Sigmoid colon (tissue), 4 donors: Measurements from ENCODE around the gene SLC25A13.
"Not testable (repeated sequence)": the region's sequence is repeated elsewhere in the genome, so short reads cannot be mapped to it uniquely, and the experiment has no call there.

ENCODE experiments used
- CTCF ChIP-seq, 4 experiments: fragments of 450-650 bp in 3 of 4; fragments of 200-600 bp in 1 of 4; IDR thresholded peaks; one replicate each; pipeline ENCODE4 v1.5.1; 2016 to 2019; ENCODE audit warnings: antibody characterized with exemption in 4 of 4, mild to moderate bottlenecking in 3 of 4, moderate library complexity in 2 of 4
- EP300 ChIP-seq, 4 donors: sonication (generic); formaldehyde crosslinking; IDR thresholded peaks; one replicate each; pipeline ENCODE4 v1.6.1; 2017; ENCODE audit warnings: antibody characterized with exemption in 4 of 4
- POLR2A ChIP-seq, 2 donors: fragments of 450-650 bp; IDR thresholded peaks; one replicate each; pipeline ENCODE4 v1.6.1; 2016; ENCODE audit warnings: antibody characterized with exemption in 2 of 2, mild to moderate bottlenecking in 2 of 2, moderate library complexity in 2 of 2
- POLR2AphosphoS5 ChIP-seq, 4 donors: sonication (generic); formaldehyde crosslinking; IDR thresholded peaks; one replicate each; pipeline ENCODE4 v1.6.1; 2017; ENCODE audit warnings: antibody characterized with exemption in 4 of 4

GRCh38 chr7:96293911-96294310 is 28.0 kb downstream of the SLC25A13 start:
- TF ChIP-seq CTCF, POLR2A, POLR2AphosphoS5, EP300 (IDR thresholded peaks at IDR 0.05): not testable (repeated sequence)
